DMS153 (cell line): ENCODE data around the gene CNKSR1.

Experiments used
- DNase-seq: peaks from one replicate; lab custom pipeline; 2025; lab: John Stamatoyannopoulos, UW

The CNKSR1 gene

DNA sequence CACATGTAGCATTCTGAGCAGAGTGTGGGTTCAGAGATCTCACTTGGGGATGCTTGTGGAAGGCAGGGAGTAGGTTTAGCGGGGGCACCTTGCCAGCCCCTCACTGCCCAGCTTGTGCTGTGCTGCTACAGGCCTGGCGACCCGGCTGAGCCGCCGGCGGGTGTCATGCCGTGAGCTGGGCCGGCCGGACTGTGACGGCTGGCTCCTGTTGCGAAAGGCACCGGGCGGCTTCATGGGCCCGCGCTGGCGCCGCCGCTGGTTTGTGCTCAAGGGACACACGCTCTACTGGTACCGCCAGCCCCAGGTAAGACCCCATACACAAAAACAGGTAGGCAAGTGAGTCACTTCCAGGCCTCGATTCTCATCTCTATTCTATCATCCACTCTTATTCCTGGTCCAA, 7.6 kb downstream of the CNKSR1 start:
- no peak for DNase-seq

GRCh38 chr1:26187882-26188281, 10.6 kb downstream of the CNKSR1 start:
- no peak for DNase-seq

DNA sequence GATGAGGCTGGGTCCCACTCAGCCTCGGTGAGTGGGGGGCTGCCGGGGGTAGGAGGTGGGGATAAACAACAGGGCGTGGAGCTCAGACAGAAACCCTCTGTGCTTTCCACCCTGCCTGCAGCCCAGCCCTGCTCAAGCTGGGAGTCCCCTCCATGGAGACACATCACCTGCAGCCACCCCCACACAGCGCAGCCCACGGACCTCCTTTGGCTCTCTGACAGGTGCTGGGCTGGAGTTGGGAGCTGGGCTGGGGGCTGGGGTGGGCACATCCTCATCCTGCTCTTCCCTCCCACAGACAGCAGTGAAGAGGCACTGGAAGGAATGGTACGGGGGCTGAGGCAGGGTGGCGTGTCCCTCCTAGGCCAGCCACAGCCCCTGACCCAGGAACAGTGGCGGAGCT, 11.2 kb downstream of the CNKSR1 start:
- DNase-seq = no peak

DNA sequence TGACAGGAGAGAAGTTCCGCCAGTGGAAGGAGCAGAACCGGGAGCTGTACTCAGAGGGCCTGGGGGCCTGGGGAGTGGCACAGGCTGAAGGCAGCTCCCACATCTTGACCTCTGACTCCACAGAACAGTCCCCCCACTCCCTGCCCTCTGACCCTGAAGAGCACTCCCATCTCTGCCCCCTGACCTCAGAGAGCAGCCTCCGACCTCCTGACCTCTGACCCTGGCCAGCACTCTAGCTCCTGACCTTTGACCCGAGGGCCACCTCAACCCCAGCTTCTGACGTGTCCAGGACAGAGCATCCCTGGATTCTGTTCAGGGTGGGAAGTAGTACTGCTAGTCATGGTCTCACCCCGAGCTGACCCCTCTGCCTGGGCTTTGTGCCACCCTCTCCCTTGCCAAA, 12.0 kb downstream of the CNKSR1 start:
- DNase-seq = no peak

GRCh38 chr1:26189751-26190275, 12.5 kb downstream of the CNKSR1 start:
- DNase-seq = no peak

GRCh38 chr1:26190373-26190987, 13.2 kb downstream of the CNKSR1 start, which contains the start of gene CATSPER4:
Gene CATSPER4, plus strand, starts transcription at chr1:26190602. Its CDS starts 26 bp downstream, at chr1:26190628.
- peak; percentile 16 for DNase-seq

GRCh38 chr1:26191739-26192138, 14.4 kb downstream of the CNKSR1 start:
- DNase-seq = no peak

GRCh38 chr1:26195805-26196204, 18.5 kb downstream of the CNKSR1 start:
- no peak for DNase-seq

GRCh38 chr1:26197301-26197700, 20.0 kb downstream of the CNKSR1 start:
- DNase-seq = no peak

- no peak for DNase-seq
Measured at GRCh38 chr1:26197813-26198212, 20.5 kb downstream of the CNKSR1 start.

GRCh38 chr1:26200413-26200812, 23.1 kb downstream of the CNKSR1 start:
- no peak for DNase-seq

GRCh38 chr1:26203642-26204318, 26.5 kb downstream of the CNKSR1 start:
- DNase-seq = no peak

GRCh38 chr1:26210147-26210870, 33.0 kb downstream of the CNKSR1 start:
- DNase-seq = no peak

GRCh38 chr1:26212726-26213125, 35.4 kb downstream of the CNKSR1 start:
- no peak for DNase-seq

GRCh38 chr1:26213335-26213905, 36.1 kb downstream of the CNKSR1 start:
- DNase-seq = no peak

- DNase-seq = no peak
Measured at GRCh38 chr1:26215246-26215645, 38.0 kb downstream of the CNKSR1 start.

GRCh38 chr1:26218906-26219494, 41.7 kb downstream of the CNKSR1 start:
- DNase-seq = no peak

DNA sequence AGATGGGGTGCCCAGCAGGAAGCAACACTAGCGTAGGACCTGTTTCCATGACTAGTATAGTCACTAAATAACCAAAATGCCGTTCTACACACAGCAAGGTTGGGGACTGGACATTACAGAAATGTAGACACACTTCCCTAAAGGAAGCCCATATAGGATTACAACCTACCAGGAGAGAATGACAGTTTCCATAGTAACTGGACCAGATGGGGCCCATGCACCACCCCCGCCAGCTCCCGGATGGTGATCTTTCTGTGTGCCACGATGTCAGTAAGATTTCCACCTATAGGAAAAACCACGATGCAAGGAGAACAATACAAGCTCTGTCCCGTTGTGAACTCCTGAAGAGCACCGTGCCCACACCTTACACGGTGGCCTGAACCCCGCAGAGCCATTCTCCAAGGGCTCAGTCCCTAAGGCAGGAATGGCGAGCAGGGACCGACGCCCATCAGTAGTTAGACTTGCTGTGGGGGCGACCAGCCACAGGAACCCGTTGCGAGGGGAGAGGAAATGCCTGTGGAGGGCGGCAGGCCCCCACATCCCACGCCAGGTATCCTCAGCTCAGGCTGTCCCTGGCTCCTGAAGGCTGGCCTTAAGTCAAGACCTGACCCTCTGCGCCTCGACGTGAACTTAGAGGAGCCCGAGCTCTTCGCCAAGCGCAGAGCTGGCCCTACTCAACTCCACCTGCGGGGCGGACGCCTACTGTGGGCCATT, 43.1 kb downstream of the CNKSR1 start:
- DNase-seq = no peak

GRCh38 chr1:26221094-26221493, 43.8 kb downstream of the CNKSR1 start:
- no peak for DNase-seq

DNA sequence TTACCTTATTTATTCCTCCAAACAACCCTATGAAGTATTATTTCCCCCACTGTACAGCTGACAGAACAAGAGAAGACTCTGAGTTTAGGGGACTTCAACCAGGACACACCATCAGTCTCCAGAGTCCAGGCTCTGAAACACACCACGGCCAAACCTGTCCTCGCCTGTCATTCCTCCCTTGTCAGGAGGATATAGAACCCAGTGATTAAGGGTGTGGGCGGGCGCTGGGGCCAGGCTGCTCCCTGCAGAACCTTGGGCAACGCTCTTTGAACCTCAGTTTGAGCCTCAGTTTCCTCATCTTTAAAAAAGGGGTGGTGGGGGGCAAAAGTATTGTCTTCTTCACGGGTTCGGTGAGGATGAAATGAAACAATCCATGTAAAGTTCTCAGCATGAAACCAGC, 47.3 kb downstream of the CNKSR1 start:
- DNase-seq = no peak

GRCh38 chr1:26225033-26225831, 47.9 kb downstream of the CNKSR1 start:
- DNase-seq = peak; percentile 59
